Measurements from ENCODE around the gene S100G. TPM values are rescaled to one million over a fixed set of nuclear protein-coding genes. Genes with fewer than 3 reads are reported as not detected.

S100G gene
- total and polyA plus RNA-seq, 7 experiments from 2014 or later, result not detected

DNA sequence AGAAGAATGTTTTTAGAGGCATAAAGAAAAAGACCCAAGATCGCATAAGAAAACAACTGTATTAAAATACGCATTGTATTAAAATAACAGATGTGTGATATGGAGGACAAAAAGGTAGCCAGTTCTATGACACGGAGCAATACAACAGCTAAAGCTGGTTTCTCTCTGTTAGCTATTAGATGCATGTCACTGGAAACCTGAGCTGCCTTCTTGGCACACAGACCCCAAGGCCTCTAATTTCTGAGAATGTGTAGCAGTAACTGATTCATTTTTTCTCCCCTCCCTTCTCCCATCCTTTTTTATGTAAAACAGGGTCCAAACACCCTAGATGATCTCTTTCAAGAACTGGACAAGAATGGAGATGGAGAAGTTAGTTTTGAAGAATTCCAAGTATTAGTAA lies 4.1 kb downstream of the S100G start:
- ChIA-PET POLR2A (no interaction called here), CTCF (no interaction called here)
- DNase-seq, result no peak
- no peaks in the 10 kb centered on the region for H3K27me3 ChIP-seq (ENCODE audit: control insufficient read depth in 2 of 2, insufficient read depth in 2 of 2, low read length in 2 of 2)
- no peaks in the 10 kb centered on the region for H3K4me1 ChIP-seq (ENCODE audit: control insufficient read depth in 2 of 2, insufficient read depth in 2 of 2, low read length in 2 of 2)
- no peak for ATAC-seq
- H3K27ac ChIP-seq (ENCODE audit: low read depth, low read length), result no peak overlapping the region
- H3K9me3 ChIP-seq (ENCODE audit: control insufficient read depth in 2 of 3, low read length in 3 of 3), result no peaks in the 10 kb centered on the region
- H3K9me3 Mint-ChIP-seq, result peaks cover 0 to 2% (median 0%) of the 10 kb centered on the region in 11 donors
- H3K36me3 Mint-ChIP-seq, result peaks cover 0 to 7% (median 4%) of the 10 kb centered on the region in 5 donors
- no peak overlapping the region for H3K27ac Mint-ChIP-seq
- no peak overlapping the region for H3K4me3 ChIP-seq (ENCODE audit: low read length)
- no peak overlapping the region for H3K4me3 Mint-ChIP-seq
- intact Hi-C loops (cut with micrococcal nuclease), result no loop called here
- no peaks in the 10 kb centered on the region for H3K36me3 ChIP-seq (ENCODE audit: control insufficient read depth in 2 of 3, insufficient read depth in 3 of 3, low read length in 3 of 3)
- no peaks in the 10 kb centered on the region for H3K4me1 Mint-ChIP-seq
- H3K27me3 Mint-ChIP-seq, result no peaks in the 10 kb centered on the region

DNA sequence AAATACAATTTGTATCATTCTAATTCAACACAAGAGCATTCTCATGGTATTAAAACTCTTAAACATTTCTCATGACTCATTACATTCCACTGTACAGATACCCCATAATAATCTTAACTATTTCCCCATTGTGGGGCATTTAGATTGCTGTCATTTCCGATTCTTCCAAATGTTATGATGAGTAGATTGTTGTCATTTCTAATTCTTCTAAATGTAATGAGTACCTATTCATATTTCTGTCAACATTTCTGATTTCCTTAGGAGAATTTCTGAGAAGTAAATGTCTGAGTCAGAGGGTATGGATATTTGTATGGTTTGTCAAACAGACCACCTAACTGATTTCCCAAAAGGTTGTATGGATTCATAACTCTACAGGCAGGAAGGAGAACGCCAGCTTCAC lies 8.3 kb downstream of the S100G start:
- Histone ChIP-seq H3K4me1 (ENCODE audit: control insufficient read depth in 2 of 2, insufficient read depth in 2 of 2, low read length in 2 of 2) (no peaks in the 10 kb centered on the region), H3K27ac (ENCODE audit: low read depth, low read length) (no peak overlapping the region), H3K9me3 (ENCODE audit: control insufficient read depth in 2 of 3, low read length in 3 of 3) (no peaks in the 10 kb centered on the region), H3K27me3 (ENCODE audit: control insufficient read depth in 2 of 2, insufficient read depth in 2 of 2, low read length in 2 of 2) (no peaks in the 10 kb centered on the region), H3K36me3 (ENCODE audit: control insufficient read depth in 2 of 3, insufficient read depth in 3 of 3, low read length in 3 of 3) (no peaks in the 10 kb centered on the region), H3K4me3 (ENCODE audit: low read length) (no peak overlapping the region)
- DNase-seq (no peak), ATAC-seq (no peak)
- H3K36me3 Mint-ChIP-seq, result peaks cover 0 to 5% (median 3%) of the 10 kb centered on the region in 5 donors
- peaks cover 0 to 2% (median 0%) of the 10 kb centered on the region in 11 donors for H3K9me3 Mint-ChIP-seq
- ChIA-PET POLR2A (interaction anchor here (0.7 kb wide), 1 partner anchor 901 kb away, joined by 3 read pairs; no protein-coding TSS in a partner anchor), CTCF (no interaction called here)
- H3K27ac Mint-ChIP-seq, result no peak overlapping the region
- intact Hi-C loops (cut with micrococcal nuclease), result no loop called here
- H3K27me3 Mint-ChIP-seq, result no peaks in the 10 kb centered on the region
- no peaks in the 10 kb centered on the region for H3K4me1 Mint-ChIP-seq
- no peak overlapping the region for H3K4me3 Mint-ChIP-seq

DNA sequence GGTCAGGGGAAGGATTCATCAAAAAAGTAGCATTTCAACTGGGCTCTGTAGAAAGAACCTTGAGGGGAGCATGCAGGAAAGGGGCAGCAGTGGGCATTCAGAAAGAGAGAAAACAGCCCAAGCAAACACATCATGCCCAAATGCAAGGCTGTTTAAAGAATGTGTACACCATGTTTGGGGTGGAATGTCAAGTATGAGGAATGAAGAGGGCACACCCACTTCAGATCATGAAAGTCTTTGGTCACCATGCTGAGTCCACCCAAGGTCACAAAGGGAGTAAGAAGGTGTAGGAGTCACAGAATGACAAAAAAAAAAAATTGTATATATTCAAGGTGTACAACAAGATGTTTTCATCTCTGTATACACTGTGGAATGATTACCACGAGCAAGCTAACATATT lies 9.4 kb downstream of the S100G start:
- Mint-ChIP-seq H3K9me3 (peaks cover 0 to 2% (median 0%) of the 10 kb centered on the region in 11 donors), H3K4me3 (no peak overlapping the region), H3K4me1 (peaks cover 0 to 6% (median 0%) of the 10 kb centered on the region in 7 donors), H3K27me3 (no peaks in the 10 kb centered on the region), H3K27ac (no peak overlapping the region), H3K36me3 (peaks cover 0 to 5% (median 3%) of the 10 kb centered on the region in 5 donors)
- Histone ChIP-seq H3K9me3 (ENCODE audit: control insufficient read depth in 2 of 3, low read length in 3 of 3) (no peaks in the 10 kb centered on the region), H3K4me3 (ENCODE audit: low read length) (no peak overlapping the region), H3K36me3 (ENCODE audit: control insufficient read depth in 2 of 3, insufficient read depth in 3 of 3, low read length in 3 of 3) (no peaks in the 10 kb centered on the region), H3K27ac (ENCODE audit: low read depth, low read length) (no peak overlapping the region), H3K27me3 (ENCODE audit: control insufficient read depth in 2 of 2, insufficient read depth in 2 of 2, low read length in 2 of 2) (no peaks in the 10 kb centered on the region), H3K4me1 (ENCODE audit: control insufficient read depth in 2 of 2, insufficient read depth in 2 of 2, low read length in 2 of 2) (no peaks in the 10 kb centered on the region)
- ATAC-seq (no peak), DNase-seq (no peak)
- intact Hi-C loops (cut with micrococcal nuclease), result no loop called here
- CTCF ChIA-PET, result no interaction called here
- POLR2A ChIA-PET, result no interaction called here

DNA sequence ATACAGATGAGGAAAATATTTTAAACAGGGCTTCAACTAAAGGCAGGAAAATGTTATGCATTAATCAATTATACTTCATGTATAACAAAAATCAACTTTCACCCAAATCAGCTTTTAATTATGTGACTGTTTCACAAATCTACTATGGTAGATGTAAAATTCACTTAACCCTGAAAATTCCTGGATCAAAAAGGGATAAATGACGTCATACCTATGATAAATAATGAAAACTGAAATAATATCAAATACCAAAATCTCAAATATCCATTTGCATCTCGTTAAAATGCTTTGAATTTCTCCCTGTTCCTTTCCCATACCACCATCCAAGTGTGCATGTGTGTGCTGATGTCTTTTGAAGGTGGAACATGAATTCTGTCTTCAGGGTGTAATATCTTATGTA lies 11.5 kb downstream of the S100G start:
- no peak for ATAC-seq
- H3K27ac ChIP-seq (ENCODE audit: low read depth, low read length), result no peak overlapping the region
- H3K36me3 ChIP-seq (ENCODE audit: control insufficient read depth in 2 of 3, insufficient read depth in 3 of 3, low read length in 3 of 3), result no peaks in the 10 kb centered on the region
- H3K4me3 ChIP-seq (ENCODE audit: low read length), result no peak overlapping the region
- DNase-seq, result no peak
- no peak overlapping the region for H3K4me3 Mint-ChIP-seq
- H3K27me3 Mint-ChIP-seq, result no peaks in the 10 kb centered on the region
- H3K4me1 Mint-ChIP-seq, result peaks cover 0 to 8% (median 0%) of the 10 kb centered on the region in 7 donors
- ChIA-PET POLR2A (no interaction called here), CTCF (no interaction called here)
- H3K36me3 Mint-ChIP-seq, result peaks cover 0 to 12% (median 2%) of the 10 kb centered on the region in 5 donors
- no peaks in the 10 kb centered on the region for H3K9me3 ChIP-seq (ENCODE audit: control insufficient read depth in 2 of 3, low read length in 3 of 3)
- peaks cover 0 to 1% (median 0%) of the 10 kb centered on the region in 11 donors for H3K9me3 Mint-ChIP-seq
- intact Hi-C loops (cut with micrococcal nuclease), result no loop called here
- no peak overlapping the region for H3K27ac Mint-ChIP-seq
- no peaks in the 10 kb centered on the region for H3K4me1 ChIP-seq (ENCODE audit: control insufficient read depth in 2 of 2, insufficient read depth in 2 of 2, low read length in 2 of 2)
- no peaks in the 10 kb centered on the region for H3K27me3 ChIP-seq (ENCODE audit: control insufficient read depth in 2 of 2, insufficient read depth in 2 of 2, low read length in 2 of 2)

DNA sequence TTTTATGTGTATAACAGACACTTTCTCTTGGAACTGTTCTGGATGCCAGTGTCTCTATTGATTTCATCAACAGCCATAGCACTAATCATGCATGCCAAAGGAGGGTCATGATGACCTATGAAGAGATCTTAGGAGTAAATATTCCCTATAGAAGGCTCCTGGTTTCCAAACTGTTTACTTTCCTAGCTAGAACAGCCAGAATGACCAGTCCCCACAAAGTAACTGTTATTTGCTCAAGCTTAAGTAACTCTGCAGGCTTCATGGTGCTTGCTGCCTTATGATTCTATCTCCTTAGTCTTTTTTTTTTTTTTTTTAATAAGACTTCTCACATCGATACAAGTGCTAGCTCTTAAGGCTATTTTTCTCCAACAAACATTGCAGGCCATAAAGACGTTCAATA lies 12.4 kb downstream of the S100G start:
- Mint-ChIP-seq H3K9me3 (peaks cover 0 to 1% (median 0%) of the 10 kb centered on the region in 11 donors), H3K4me3 (no peak overlapping the region), H3K27me3 (no peaks in the 10 kb centered on the region), H3K36me3 (peaks cover 0 to 12% (median 2%) of the 10 kb centered on the region in 5 donors), H3K4me1 (peaks cover 0 to 8% (median 0%) of the 10 kb centered on the region in 7 donors), H3K27ac (no peak overlapping the region)
- intact Hi-C loops (cut with micrococcal nuclease), result no loop called here
- no peaks in the 10 kb centered on the region for H3K36me3 ChIP-seq (ENCODE audit: control insufficient read depth in 2 of 3, insufficient read depth in 3 of 3, low read length in 3 of 3)
- no peaks in the 10 kb centered on the region for H3K9me3 ChIP-seq (ENCODE audit: control insufficient read depth in 2 of 3, low read length in 3 of 3)
- H3K4me3 ChIP-seq (ENCODE audit: low read length), result no peak overlapping the region
- ChIA-PET POLR2A (no interaction called here), CTCF (interaction anchor here (3.0 kb wide), 1 partner anchor 226 kb away, joined by 11 read pairs; no protein-coding TSS in a partner anchor)
- H3K4me1 ChIP-seq (ENCODE audit: control insufficient read depth in 2 of 2, insufficient read depth in 2 of 2, low read length in 2 of 2), result no peaks in the 10 kb centered on the region
- ATAC-seq (no peak), DNase-seq (no peak)
- H3K27me3 ChIP-seq (ENCODE audit: control insufficient read depth in 2 of 2, insufficient read depth in 2 of 2, low read length in 2 of 2), result no peaks in the 10 kb centered on the region
- H3K27ac ChIP-seq (ENCODE audit: low read depth, low read length), result no peak overlapping the region

DNA sequence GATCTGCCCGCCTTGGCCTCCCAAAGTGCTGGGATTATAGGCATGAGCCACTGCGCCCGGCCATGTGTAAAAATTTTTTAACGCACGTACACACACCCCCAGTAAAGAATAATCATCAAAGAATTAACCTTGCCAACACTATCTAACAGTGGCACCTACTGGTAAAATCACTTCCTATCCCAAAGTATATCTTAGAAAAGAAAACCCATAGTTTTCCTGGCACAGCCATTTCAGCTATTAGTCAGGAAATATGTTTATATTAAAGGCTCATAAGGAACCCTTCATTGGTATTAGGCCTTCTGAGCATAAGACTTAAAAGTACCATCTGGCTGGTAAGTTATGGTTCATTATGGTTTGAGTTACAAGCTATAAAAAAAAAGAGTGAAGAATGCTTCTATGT lies 14.1 kb downstream of the S100G start:
- ATAC-seq (no peak), DNase-seq (peak in 4 of 9 donors; percentile 1 to 32 (median 7))
- intact Hi-C loops (cut with micrococcal nuclease), result loop anchor here in 1 of 2 donors (1.0 kb wide), 3 partner anchors 219 to 541 kb away; partner anchors contain the start of gene GRPR
- CTCF ChIA-PET, result interaction anchor here (0.6 to 3.0 kb wide), 13 partner anchors 62 to 1947 kb away, joined by 3 to 11 read pairs (median 4); partner anchors contain the start of gene GRPR
- Histone ChIP-seq H3K36me3 (ENCODE audit: control insufficient read depth in 2 of 3, insufficient read depth in 3 of 3, low read length in 3 of 3) (no peaks in the 10 kb centered on the region), H3K4me1 (ENCODE audit: control insufficient read depth in 2 of 2, insufficient read depth in 2 of 2, low read length in 2 of 2) (no peaks in the 10 kb centered on the region), H3K27ac (ENCODE audit: low read depth, low read length) (no peak overlapping the region), H3K9me3 (ENCODE audit: control insufficient read depth in 2 of 3, low read length in 3 of 3) (no peaks in the 10 kb centered on the region), H3K27me3 (ENCODE audit: control insufficient read depth in 2 of 2, insufficient read depth in 2 of 2, low read length in 2 of 2) (no peaks in the 10 kb centered on the region), H3K4me3 (ENCODE audit: low read length) (no peak overlapping the region)
- Mint-ChIP-seq H3K4me3 (no peak overlapping the region), H3K9me3 (peaks cover 0 to 1% (median 0%) of the 10 kb centered on the region in 11 donors), H3K36me3 (peaks cover 0 to 12% (median 2%) of the 10 kb centered on the region in 5 donors), H3K27me3 (no peaks in the 10 kb centered on the region), H3K4me1 (peaks cover 0 to 8% (median 0%) of the 10 kb centered on the region in 7 donors), H3K27ac (no peak overlapping the region)
- POLR2A ChIA-PET, result no interaction called here

DNA sequence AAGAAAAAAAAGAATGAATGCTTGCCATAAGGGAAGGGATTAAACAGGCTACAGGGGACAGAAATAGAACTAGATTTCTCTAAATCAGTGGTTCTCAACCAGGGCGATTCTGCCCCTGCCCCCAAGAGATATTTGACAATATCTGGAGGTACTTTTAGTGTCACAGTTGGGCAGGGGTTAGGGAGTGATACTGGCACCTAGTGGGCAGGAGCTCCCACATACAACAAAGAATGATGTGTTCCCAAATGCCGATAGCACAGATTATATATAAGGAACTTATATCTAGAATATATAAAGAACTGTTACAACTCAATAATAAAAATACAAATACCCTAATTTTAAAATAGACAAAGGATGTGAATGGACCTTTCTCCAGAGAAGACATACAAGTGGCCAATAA lies 14.7 kb downstream of the S100G start:
- ChIA-PET POLR2A (no interaction called here), CTCF (interaction anchor here (0.6 to 3.0 kb wide), 11 partner anchors 63 to 1947 kb away, joined by 3 to 11 read pairs (median 6); no protein-coding TSS in a partner anchor)
- H3K4me1 ChIP-seq (ENCODE audit: control insufficient read depth in 2 of 2, insufficient read depth in 2 of 2, low read length in 2 of 2), result no peaks in the 10 kb centered on the region
- Mint-ChIP-seq H3K27ac (no peak overlapping the region), H3K36me3 (peaks cover 0 to 12% (median 0%) of the 10 kb centered on the region in 5 donors), H3K9me3 (peaks cover 0 to 1% (median 0%) of the 10 kb centered on the region in 11 donors), H3K4me1 (peaks cover 0 to 8% (median 0%) of the 10 kb centered on the region in 7 donors), H3K4me3 (no peak overlapping the region), H3K27me3 (no peaks in the 10 kb centered on the region)
- no peak overlapping the region for H3K4me3 ChIP-seq (ENCODE audit: low read length)
- no peak for DNase-seq
- no peaks in the 10 kb centered on the region for H3K9me3 ChIP-seq (ENCODE audit: control insufficient read depth in 2 of 3, low read length in 3 of 3)
- intact Hi-C loops (cut with micrococcal nuclease), result loop anchor here in 1 of 2 donors (1.0 kb wide), 3 partner anchors 219 to 541 kb away; partner anchors contain the start of gene GRPR
- ATAC-seq, result no peak
- H3K27me3 ChIP-seq (ENCODE audit: control insufficient read depth in 2 of 2, insufficient read depth in 2 of 2, low read length in 2 of 2), result no peaks in the 10 kb centered on the region
- no peak overlapping the region for H3K27ac ChIP-seq (ENCODE audit: low read depth, low read length)
- H3K36me3 ChIP-seq (ENCODE audit: control insufficient read depth in 2 of 3, insufficient read depth in 3 of 3, low read length in 3 of 3), result no peaks in the 10 kb centered on the region
